A549 (cell line): ENCODE measurements around the gene HOXB9. TPM values are rescaled to one million over a fixed set of nuclear protein-coding genes. Genes with fewer than 3 reads are reported as not detected.

Experiments
- ATAC-seq, 2 experiments: fragments of 200-7000 bp in 1 of 2; fragments of >200 bp in 1 of 2; cut with Nextera tagmentation in 1 of 2; cut with Tn5 transposase in 1 of 2; 3 replicates each; pipeline versions ENCODE4 v1.8.0 to v1.9.1; 2018 to 2020; ENCODE audit warnings: mild to moderate bottlenecking in 1 of 2, moderate library complexity in 1 of 2
- CTCF ChIA-PET: fragments of 300-600 bp; sonication (Branson Sonifier 250); formaldehyde crosslinking; extraction: SDS; loops from one replicate; lab custom pipeline; 2021; ENCODE audit warnings: antibody characterized with exemption, inconsistent platforms; lab: Yijun Ruan, JAX
- POLR2A ChIA-PET: fragments of 350-600 bp; formaldehyde crosslinking; extraction: SDS; loops from one replicate; lab custom pipeline; 2021; ENCODE audit warnings: antibody characterized with exemption, inconsistent platforms; lab: Yijun Ruan, JAX
- DNase-seq, 2 experiments: peaks; one replicate each; pipeline versions ENCODE4 v3.0.0 to v3.0.0-alpha.2; 2011 to 2016; ENCODE audit warnings: low read depth in 1 of 2, low spot score in 1 of 2
- FAIRE-seq: peaks from 2 replicates; lab custom pipeline; 2011; peaks lifted over from hg19 to GRCh38; lab: Jason Lieb, UNC
- H3K27ac ChIP-seq, 2 experiments: fragments of >200 bp; sonication (Bioruptor Twin); formaldehyde crosslinking; 3 replicates each; pipeline ENCODE4 v1.5.1; 2016 to 2017
- H3K4me1 ChIP-seq: fragments of >200 bp; sonication (Bioruptor Twin); formaldehyde crosslinking; 3 replicates; pipeline ENCODE4 v1.6.1; 2016
- H3K4me2 ChIP-seq: fragments of >200 bp; sonication (Bioruptor Twin); formaldehyde crosslinking; 3 replicates; pipeline ENCODE4 v1.6.1; 2016
- H3K4me3 ChIP-seq: fragments of >200 bp; sonication (Bioruptor Twin); formaldehyde crosslinking; 3 replicates; pipeline ENCODE4 v1.5.1; 2016
- H3K9me3 ChIP-seq: fragments of >200 bp; sonication (Bioruptor Twin); formaldehyde crosslinking; 3 replicates; pipeline ENCODE4 v1.6.1; 2016
- ATOH8 ChIP-seq: fragments of 250-450 bp; sonication (Bioruptor Pico); IDR thresholded peaks from 2 replicates; pipeline ENCODE4 v1.5.0; 2020; ENCODE audit warnings: low read depth, mild to moderate bottlenecking, moderate library complexity
- CTCF ChIP-seq: fragments of >200 bp; sonication (Bioruptor Twin); formaldehyde crosslinking; IDR thresholded peaks from 3 replicates; pipeline ENCODE4 v1.5.1; 2016
- EHMT2 ChIP-seq: fragments of 200-600 bp; sonication (generic); IDR thresholded peaks from 2 replicates; pipeline ENCODE4 v1.6.1; 2016; ENCODE audit warnings: antibody characterized with exemption, low read depth, mild to moderate bottlenecking, moderate library complexity
- FOSB ChIP-seq: fragments of 250-450 bp; sonication (Bioruptor Pico); IDR thresholded peaks from 2 replicates; pipeline ENCODE4 v1.5.0; 2020; ENCODE audit warnings: mild to moderate bottlenecking, moderate library complexity
- FOSL2 ChIP-seq, 2 experiments: fragments of 450-650 bp in 1 of 2; fragments of >200 bp in 1 of 2; sonication (Bioruptor Twin) in 1 of 2; formaldehyde crosslinking; IDR thresholded peaks; 2 replicates each; pipeline versions ENCODE4 v1.5.0 to v1.6.1; 2016 to 2020; ENCODE audit warnings: mild to moderate bottlenecking in 1 of 2, moderate library complexity in 1 of 2
- HDAC2 ChIP-seq: fragments of 200-600 bp; sonication (generic); IDR thresholded peaks from 2 replicates; pipeline ENCODE4 v1.6.1; 2016
- MAX ChIP-seq: IDR thresholded peaks from 2 replicates; pipeline ENCODE4 v1.6.1; 2012
- MYC ChIP-seq: IDR thresholded peaks from 2 replicates; pipeline ENCODE4 v1.6.1; 2012; ENCODE audit warnings: mild to moderate bottlenecking, inconsistent platforms, low read length, improper control_type of control experiment, borderline replicate concordance
- RARB ChIP-seq: fragments of 250-450 bp; sonication (Bioruptor Pico); IDR thresholded peaks from 2 replicates; pipeline ENCODE4 v1.8.0; 2021; ENCODE audit warnings: mild to moderate bottlenecking, moderate library complexity
- REST ChIP-seq: fragments of 200-600 bp; sonication (generic); IDR thresholded peaks from 2 replicates; pipeline ENCODE4 v1.6.1; 2016; ENCODE audit warnings: antibody characterized with exemption, mild to moderate bottlenecking, moderate library complexity
- TFCP2L1 ChIP-seq: fragments of 250-450 bp; sonication (Bioruptor Pico); IDR thresholded peaks from 2 replicates; pipeline ENCODE4 v1.5.0; 2021; ENCODE audit warnings: mild to moderate bottlenecking
- TP53 ChIP-seq: fragments of 250-450 bp; sonication (Bioruptor Pico); IDR thresholded peaks from 2 replicates; pipeline ENCODE4 v1.5.0; 2021; ENCODE audit warnings: mild to moderate bottlenecking, moderate library complexity
- ZC3H11A ChIP-seq: fragments of 450-650 bp; IDR thresholded peaks from 2 replicates; pipeline ENCODE4 v1.6.1; 2014; ENCODE audit warnings: antibody characterized with exemption, mild to moderate bottlenecking
- WGBS: methylation state at CpG from one replicate; pipeline ENCODE4 v1.1.6; 2017; ENCODE audit errors: missing lambda C conversion rate; 5-methylcytosine and 5-hydroxymethylcytosine counted together
- polyA plus RNA-seq, 4 experiments: library from polyadenylated mRNA; depleted of rRNA in 3 of 4; stranded (reverse); fragments of >200 nt; fragmentation: RNase III in 1 of 4; extraction: RNeasy Plus Mini Kit Qiagen cat#74134 plus additional on column Dnase treatment in 1 of 4; gene quantifications; 2 replicates in 3 of 4; 3 replicates in 1 of 4; pipeline ENCODE4 v1.2.3, GENCODE V29; 2011 to 2017

Gene HOXB9
- polyA plus RNA-seq, 2 of the 4 experiments (the other 2 are of a cell fraction): 5.6 to 24.6 TPM

- peak overlapping the region in 1 of 2 experiments; percentile 40; a peak in 2 of 6 replicates for H3K27ac ChIP-seq
- WGBS: 77% methylated on average over 36 of the region's 43 CpGs
- peak overlapping the region; percentile 36 for H3K4me2 ChIP-seq
- TF ChIP-seq ZC3H11A (no peak), ATOH8 (CRISPR knock-in tag) (no peak), TP53 (CRISPR knock-in tag) (no peak), TFCP2L1 (CRISPR knock-in tag) (no peak), MAX (no peak)
- peak in 1 of 2 experiments; percentile 28; a peak in 2 of 6 replicates for ATAC-seq
- H3K9me3 ChIP-seq: no peaks in the 10 kb centered on the region
- peak overlapping the region; percentile 2; the same call in 1 of the 3 replicates for H3K4me3 ChIP-seq
- peaks cover 16% of the 10 kb centered on the region for H3K4me1 ChIP-seq
- ChIA-PET POLR2A (no interaction called here), CTCF (interaction anchor here (1.0 to 1.3 kb wide), 4 partner anchors 9 to 241 kb away, joined by 3 to 4 read pairs (median 3); no protein-coding TSS in a partner anchor)
- FAIRE-seq: no peak
- no peak for DNase-seq
Measured at GRCh38 chr17:48576479-48577309, 49.5 kb downstream of the HOXB9 start.

- ChIA-PET POLR2A (no interaction called here), CTCF (interaction anchor here (1.0 to 1.3 kb wide), 4 partner anchors 9 to 240 kb away, joined by 3 to 4 read pairs (median 3); no protein-coding TSS in a partner anchor)
- Histone ChIP-seq H3K4me1 (peaks cover 16% of the 10 kb centered on the region), H3K27ac (no peak overlapping the region), H3K9me3 (no peaks in the 10 kb centered on the region), H3K4me2 (no peak overlapping the region; the same call in 2 of the 3 replicates), H3K4me3 (no peak overlapping the region)
- ATAC-seq: no peak
- FAIRE-seq: no peak
- DNase-seq: no peak
- whole genome bisulfite sequencing: 92% methylated on average over 22 of the region's 22 CpGs
- no peak for TF ChIP-seq HDAC2
- TF ChIP-seq REST: no peak
- no peak for TF ChIP-seq EHMT2
Measured at GRCh38 chr17:48575673-48576478, 50.3 kb downstream of the HOXB9 start.

GRCh38 chr17:48575066-48575582 lies 51.0 kb downstream of the HOXB9 start:
- WGBS: 43% methylated on average over 7 of the region's 7 CpGs
- POLR2A ChIA-PET: no interaction called here
- Histone ChIP-seq H3K4me3 (no peak overlapping the region), H3K9me3 (no peaks in the 10 kb centered on the region), H3K4me2 (peak overlapping the region; percentile 17; the same call in 1 of the 3 replicates), H3K4me1 (peaks cover 16% of the 10 kb centered on the region), H3K27ac (no peak overlapping the region)
- DNase-seq: no peak
- FAIRE-seq: no peak
- TF ChIP-seq FOSL2 (IDR thresholded peaks at IDR 0.05): no peak
- TF ChIP-seq FOSL2 (CRISPR knock-in tag; IDR thresholded peaks at IDR 0.05): no peak
- TF ChIP-seq CTCF: no peak
- no peak for TF ChIP-seq MYC
- no peak for TF ChIP-seq RARB
- TF ChIP-seq FOSB: no peak
- CTCF ChIA-PET: interaction anchor here (1.0 to 1.3 kb wide), 2 partner anchors 240 to 315 kb away, joined by 3 to 4 read pairs; no protein-coding TSS in a partner anchor
- no peak for ATAC-seq
